Measurements from ENCODE around the gene RPL5. TPM values are rescaled to one million over a fixed set of nuclear protein-coding genes. Genes with fewer than 3 reads are reported as not detected.

Gene RPL5
- total RNA-seq, 1 experiment from 2014 or later = 1,480 TPM

GRCh38 chr1:92851729-92852128 is 19.9 kb downstream of the RPL5 start:
- POLR2A ChIA-PET = no interaction called here
- TF ChIP-seq POLR2A (IDR thresholded peaks at IDR 0.05; ENCODE audit: borderline replicate concordance, extremely low read depth, insufficient read depth, insufficient read length) (no peak), JUND (IDR thresholded peaks at IDR 0.05) (no peak), POLR2AphosphoS5 (IDR thresholded peaks at IDR 0.05; ENCODE audit: low read depth, low read length) (no peak), CEBPB (IDR thresholded peaks at IDR 0.05; ENCODE audit: low read depth) (no peak), EZH2 (IDR thresholded peaks at IDR 0.05) (no peak)

GRCh38 chr1:92853299-92853698 is 21.5 kb downstream of the RPL5 start:
- no peak overlapping the region for H3K4me2 ChIP-seq (ENCODE audit: low read length)
- RAD21 ChIA-PET (ENCODE audit: low non-redundant PET in 1 of 2, low total read pairs in 2 of 2, uncharacterized antibody in 2 of 2, unreplicated experiment in 2 of 2) = no interaction called here
- H3K9ac ChIP-seq (ENCODE audit: low read length) = no peak overlapping the region
- H3K27ac ChIP-seq (ENCODE audit: low read depth, low read length) = no peak overlapping the region
- H3K79me2 ChIP-seq (ENCODE audit: insufficient read depth, low read length) = no peaks in the 10 kb centered on the region
- BruUV-seq (replicated peaks) = no TSS peak
- no peaks in the 10 kb centered on the region for H3K4me1 ChIP-seq (ENCODE audit: control insufficient read depth in 1 of 2, insufficient read depth in 2 of 2, low read length in 2 of 2)
- no peak overlapping the region for H2AFZ ChIP-seq (ENCODE audit: low read depth, low read length, poor library complexity, severe bottlenecking)
- no peak overlapping the region for H3K4me3 ChIP-seq (replicated peaks in 1 of 2; ENCODE audit: low read depth in 1 of 2, low read length in 2 of 2)
- H4K20me1 ChIP-seq (ENCODE audit: insufficient read depth) = no peaks in the 10 kb centered on the region
- ATAC-seq (no peak), DNase-seq (ENCODE audit: low read depth, low spot score) (no peak)
- CTCF ChIA-PET = interaction anchor here (1.1 kb wide), 1 partner anchor 209 kb away, joined by 3 read pairs; no protein-coding TSS in a partner anchor
- H3K9me2 ChIP-seq (ENCODE audit: insufficient read depth) = no peaks in the 10 kb centered on the region
- H3K9me3 ChIP-seq (ENCODE audit: control insufficient read depth in 1 of 2, insufficient read depth in 1 of 2, low read depth in 1 of 2, low read length in 2 of 2) = no peaks in the 10 kb centered on the region
- no peaks in the 10 kb centered on the region for H3K27me3 ChIP-seq (ENCODE audit: insufficient read depth, low read length)
- no peak for TF ChIP-seq ELF1 (IDR thresholded peaks at IDR 0.05; ENCODE audit: borderline replicate concordance, low read depth)
- TF ChIP-seq SIN3A (IDR thresholded peaks at IDR 0.05; ENCODE audit: low read depth) = no peak
- TF ChIP-seq POLR2AphosphoS5 (IDR thresholded peaks at IDR 0.05; ENCODE audit: low read depth, low read length) = no peak
- no peak for TF ChIP-seq YY1 (IDR thresholded peaks at IDR 0.05; ENCODE audit: extremely low read depth, insufficient replicate concordance, low read depth, low read length)
- TF ChIP-seq SRF (IDR thresholded peaks at IDR 0.05; ENCODE audit: low read depth) = no peak
- intact Hi-C loops (cut with micrococcal nuclease) = no loop called here
- H3K36me3 ChIP-seq (ENCODE audit: control insufficient read depth in 1 of 2, insufficient read depth in 2 of 2, low read length in 2 of 2) = no peaks in the 10 kb centered on the region
- POLR2A ChIA-PET = no interaction called here

More at GRCh38 chr1:92851729-92852128, 19.9 kb downstream of the RPL5 start:
- ChIA-PET CTCF (interaction anchor here (1.7 kb wide), 1 partner anchor 142 kb away, joined by 5 read pairs; no protein-coding TSS in a partner anchor), RAD21 (ENCODE audit: low non-redundant PET in 1 of 2, low total read pairs in 2 of 2, uncharacterized antibody in 2 of 2, unreplicated experiment in 2 of 2) (no interaction called here)
- Histone ChIP-seq H3K4me1 (ENCODE audit: control insufficient read depth in 1 of 2, insufficient read depth in 2 of 2, low read length in 2 of 2) (no peaks in the 10 kb centered on the region), H3K27me3 (ENCODE audit: insufficient read depth, low read length) (no peaks in the 10 kb centered on the region), H4K20me1 (ENCODE audit: insufficient read depth) (no peaks in the 10 kb centered on the region), H3K9ac (ENCODE audit: low read length) (no peak overlapping the region), H3K79me2 (ENCODE audit: insufficient read depth, low read length) (no peaks in the 10 kb centered on the region), H3K36me3 (ENCODE audit: control insufficient read depth in 1 of 2, insufficient read depth in 2 of 2, low read length in 2 of 2) (no peaks in the 10 kb centered on the region), H3K9me3 (ENCODE audit: control insufficient read depth in 1 of 2, insufficient read depth in 1 of 2, low read depth in 1 of 2, low read length in 2 of 2) (no peaks in the 10 kb centered on the region), H3K9me2 (ENCODE audit: insufficient read depth) (no peaks in the 10 kb centered on the region), H3K4me2 (ENCODE audit: low read length) (no peak overlapping the region), H3K4me3 (replicated peaks in 1 of 2; ENCODE audit: low read depth in 1 of 2, low read length in 2 of 2) (no peak overlapping the region), H2AFZ (ENCODE audit: low read depth, low read length, poor library complexity, severe bottlenecking) (no peak overlapping the region), H3K27ac (ENCODE audit: low read depth, low read length) (no peak overlapping the region)
- no peak for ATAC-seq
- BruUV-seq (replicated peaks) = no TSS peak
- no peak for DNase-seq (ENCODE audit: low read depth, low spot score)
- intact Hi-C loops (cut with micrococcal nuclease) = no loop called here

All from HCT116 (cell line).